OCI-LY3 (cell line): ENCODE data around the gene MCC.
"Not testable (repeated sequence)": the region's sequence is repeated elsewhere in the genome, so short reads cannot be mapped to it uniquely, and the experiment has no call there.

Experiments
- EZH2phosphoT487 ChIP-seq: fragments of 200-600 bp; shearing (Covaris generic); IDR thresholded peaks from 2 replicates; pipeline ENCODE4 v1.6.1; 2018; ENCODE audit warnings: antibody characterized with exemption, mixed run types, low read depth
- TF ChIP-seq, protein P1 (sequence below): fragments of 200-600, 300-600 bp; sonication (generic); IDR thresholded peaks from 2 replicates; pipeline ENCODE4 v1.5.1; 2014; ENCODE audit warnings: antibody characterized with exemption, low read length, low read depth

GRCh38 chr5:113397986-113398385, 90.3 kb downstream of the MCC start:
- TF ChIP-seq, protein P1, sequence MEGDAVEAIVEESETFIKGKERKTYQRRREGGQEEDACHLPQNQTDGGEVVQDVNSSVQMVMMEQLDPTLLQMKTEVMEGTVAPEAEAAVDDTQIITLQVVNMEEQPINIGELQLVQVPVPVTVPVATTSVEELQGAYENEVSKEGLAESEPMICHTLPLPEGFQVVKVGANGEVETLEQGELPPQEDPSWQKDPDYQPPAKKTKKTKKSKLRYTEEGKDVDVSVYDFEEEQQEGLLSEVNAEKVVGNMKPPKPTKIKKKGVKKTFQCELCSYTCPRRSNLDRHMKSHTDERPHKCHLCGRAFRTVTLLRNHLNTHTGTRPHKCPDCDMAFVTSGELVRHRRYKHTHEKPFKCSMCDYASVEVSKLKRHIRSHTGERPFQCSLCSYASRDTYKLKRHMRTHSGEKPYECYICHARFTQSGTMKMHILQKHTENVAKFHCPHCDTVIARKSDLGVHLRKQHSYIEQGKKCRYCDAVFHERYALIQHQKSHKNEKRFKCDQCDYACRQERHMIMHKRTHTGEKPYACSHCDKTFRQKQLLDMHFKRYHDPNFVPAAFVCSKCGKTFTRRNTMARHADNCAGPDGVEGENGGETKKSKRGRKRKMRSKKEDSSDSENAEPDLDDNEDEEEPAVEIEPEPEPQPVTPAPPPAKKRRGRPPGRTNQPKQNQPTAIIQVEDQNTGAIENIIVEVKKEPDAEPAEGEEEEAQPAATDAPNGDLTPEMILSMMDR = not testable (repeated sequence)
- TF ChIP-seq EZH2phosphoT487 = not testable (repeated sequence)
